ENCODE results near the gene CHD1. TPM values are rescaled to one million over a fixed set of nuclear protein-coding genes. Genes with fewer than 3 reads are reported as not detected.

Gene CHD1
- total RNA-seq, 1 experiment from 2014 or later = 36.5 TPM

DNA sequence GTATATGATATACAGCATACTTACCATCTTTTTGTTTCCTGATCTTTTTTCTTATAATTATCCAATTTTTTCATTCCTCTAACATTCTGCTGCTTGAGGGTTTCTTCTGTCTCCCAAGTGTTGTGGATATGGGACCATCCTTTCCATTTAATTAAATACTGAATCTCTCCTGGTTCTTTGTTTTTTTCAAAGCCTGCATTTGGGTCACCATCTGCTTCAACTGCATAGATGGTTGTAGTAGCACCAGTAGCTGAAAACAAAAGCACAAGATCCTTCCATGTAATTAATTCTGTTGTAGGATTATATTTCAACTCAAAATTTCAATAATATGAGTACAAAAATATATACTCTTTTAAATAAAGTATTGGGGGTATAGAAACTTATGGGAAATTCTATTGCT is 29.4 kb downstream of the CHD1 start:
- Histone ChIP-seq H3K27me3 (ENCODE audit: control insufficient read depth, insufficient read depth, low read length) (no peaks in the 10 kb centered on the region), H3K9me3 (ENCODE audit: control insufficient read depth, insufficient read depth, low read depth, low read length) (no peaks in the 10 kb centered on the region), H3K4me3 (ENCODE audit: low read depth in 2 of 2, low read length in 2 of 2) (no peak overlapping the region), H3K36me3 (ENCODE audit: control insufficient read depth, insufficient read depth, low read length) (peaks cover 73% of the 10 kb centered on the region), H3K4me1 (ENCODE audit: control insufficient read depth, insufficient read depth, low read length) (no peaks in the 10 kb centered on the region), H3K27ac (ENCODE audit: low read length) (no peak overlapping the region)
- no TSS peak for BruUV-seq (replicated peaks)
- TF ChIP-seq TCF7L2 (IDR thresholded peaks at IDR 0.05; ENCODE audit: low read depth, low read length) = no peak
- TF ChIP-seq, protein P1, sequence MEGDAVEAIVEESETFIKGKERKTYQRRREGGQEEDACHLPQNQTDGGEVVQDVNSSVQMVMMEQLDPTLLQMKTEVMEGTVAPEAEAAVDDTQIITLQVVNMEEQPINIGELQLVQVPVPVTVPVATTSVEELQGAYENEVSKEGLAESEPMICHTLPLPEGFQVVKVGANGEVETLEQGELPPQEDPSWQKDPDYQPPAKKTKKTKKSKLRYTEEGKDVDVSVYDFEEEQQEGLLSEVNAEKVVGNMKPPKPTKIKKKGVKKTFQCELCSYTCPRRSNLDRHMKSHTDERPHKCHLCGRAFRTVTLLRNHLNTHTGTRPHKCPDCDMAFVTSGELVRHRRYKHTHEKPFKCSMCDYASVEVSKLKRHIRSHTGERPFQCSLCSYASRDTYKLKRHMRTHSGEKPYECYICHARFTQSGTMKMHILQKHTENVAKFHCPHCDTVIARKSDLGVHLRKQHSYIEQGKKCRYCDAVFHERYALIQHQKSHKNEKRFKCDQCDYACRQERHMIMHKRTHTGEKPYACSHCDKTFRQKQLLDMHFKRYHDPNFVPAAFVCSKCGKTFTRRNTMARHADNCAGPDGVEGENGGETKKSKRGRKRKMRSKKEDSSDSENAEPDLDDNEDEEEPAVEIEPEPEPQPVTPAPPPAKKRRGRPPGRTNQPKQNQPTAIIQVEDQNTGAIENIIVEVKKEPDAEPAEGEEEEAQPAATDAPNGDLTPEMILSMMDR (IDR thresholded peaks at IDR 0.05) = no peak
- no peak for TF ChIP-seq POLR2AphosphoS5 (IDR thresholded peaks at IDR 0.05; ENCODE audit: low read depth, low read length)
- TF ChIP-seq, protein P2, sequence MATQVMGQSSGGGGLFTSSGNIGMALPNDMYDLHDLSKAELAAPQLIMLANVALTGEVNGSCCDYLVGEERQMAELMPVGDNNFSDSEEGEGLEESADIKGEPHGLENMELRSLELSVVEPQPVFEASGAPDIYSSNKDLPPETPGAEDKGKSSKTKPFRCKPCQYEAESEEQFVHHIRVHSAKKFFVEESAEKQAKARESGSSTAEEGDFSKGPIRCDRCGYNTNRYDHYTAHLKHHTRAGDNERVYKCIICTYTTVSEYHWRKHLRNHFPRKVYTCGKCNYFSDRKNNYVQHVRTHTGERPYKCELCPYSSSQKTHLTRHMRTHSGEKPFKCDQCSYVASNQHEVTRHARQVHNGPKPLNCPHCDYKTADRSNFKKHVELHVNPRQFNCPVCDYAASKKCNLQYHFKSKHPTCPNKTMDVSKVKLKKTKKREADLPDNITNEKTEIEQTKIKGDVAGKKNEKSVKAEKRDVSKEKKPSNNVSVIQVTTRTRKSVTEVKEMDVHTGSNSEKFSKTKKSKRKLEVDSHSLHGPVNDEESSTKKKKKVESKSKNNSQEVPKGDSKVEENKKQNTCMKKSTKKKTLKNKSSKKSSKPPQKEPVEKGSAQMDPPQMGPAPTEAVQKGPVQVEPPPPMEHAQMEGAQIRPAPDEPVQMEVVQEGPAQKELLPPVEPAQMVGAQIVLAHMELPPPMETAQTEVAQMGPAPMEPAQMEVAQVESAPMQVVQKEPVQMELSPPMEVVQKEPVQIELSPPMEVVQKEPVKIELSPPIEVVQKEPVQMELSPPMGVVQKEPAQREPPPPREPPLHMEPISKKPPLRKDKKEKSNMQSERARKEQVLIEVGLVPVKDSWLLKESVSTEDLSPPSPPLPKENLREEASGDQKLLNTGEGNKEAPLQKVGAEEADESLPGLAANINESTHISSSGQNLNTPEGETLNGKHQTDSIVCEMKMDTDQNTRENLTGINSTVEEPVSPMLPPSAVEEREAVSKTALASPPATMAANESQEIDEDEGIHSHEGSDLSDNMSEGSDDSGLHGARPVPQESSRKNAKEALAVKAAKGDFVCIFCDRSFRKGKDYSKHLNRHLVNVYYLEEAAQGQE (IDR thresholded peaks at IDR 0.05; ENCODE audit: insufficient read depth in 1 of 2, low read depth in 2 of 2, low read length in 1 of 2) = no peak
- TF ChIP-seq SIN3A (IDR thresholded peaks at IDR 0.05; ENCODE audit: borderline replicate concordance, insufficient read depth, low read depth, low read length) = no peak
- ChIA-PET POLR2A (no interaction called here), CTCF (no interaction called here)
- intact Hi-C loops (cut with micrococcal nuclease; ENCODE audit: unreplicated experiment) = no loop called here
- ATAC-seq (no peak), DNase-seq (ENCODE audit: low read depth, low spot score) (no peak)
- in situ Hi-C loops (cut with HindIII; ENCODE audit: low pct_unique_long_range_greater_than_20kb, low sequenced_read_pairs) = no loop called here

DNA sequence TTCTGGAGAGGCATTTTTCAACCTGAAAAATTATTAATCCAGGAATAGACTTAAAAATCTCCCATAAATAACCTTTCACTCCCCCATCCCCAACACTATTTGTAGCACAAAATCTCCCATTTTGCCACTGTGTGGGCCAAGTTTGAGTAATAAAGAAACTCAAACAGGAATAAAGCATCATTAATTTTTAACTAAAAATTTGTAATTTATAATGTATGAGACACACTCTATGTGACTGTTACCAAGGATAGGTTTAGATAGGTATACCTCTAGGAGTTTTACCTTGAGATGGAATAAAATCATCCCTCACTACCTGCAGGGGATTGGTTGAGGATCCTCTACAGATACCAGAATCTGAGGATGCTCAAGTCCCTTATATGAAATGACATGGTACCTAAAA is 30.1 kb downstream of the CHD1 start:
- no peak overlapping the region for H3K4me3 ChIP-seq (ENCODE audit: low read depth in 2 of 2, low read length in 2 of 2)
- no peaks in the 10 kb centered on the region for H3K27me3 ChIP-seq (ENCODE audit: control insufficient read depth, insufficient read depth, low read length)
- BruUV-seq (replicated peaks) = no TSS peak
- CTCF ChIA-PET = no interaction called here
- POLR2A ChIA-PET = no interaction called here
- in situ Hi-C loops (cut with HindIII; ENCODE audit: low pct_unique_long_range_greater_than_20kb, low sequenced_read_pairs) = no loop called here
- H3K27ac ChIP-seq (ENCODE audit: low read length) = no peak overlapping the region
- no peak for DNase-seq (ENCODE audit: low read depth, low spot score)
- H3K4me1 ChIP-seq (ENCODE audit: control insufficient read depth, insufficient read depth, low read length) = no peaks in the 10 kb centered on the region
- H3K36me3 ChIP-seq (ENCODE audit: control insufficient read depth, insufficient read depth, low read length) = peaks cover 73% of the 10 kb centered on the region
- ATAC-seq = no peak
- TF ChIP-seq, protein P2 (IDR thresholded peaks at IDR 0.05; ENCODE audit: insufficient read depth in 1 of 2, low read depth in 2 of 2, low read length in 1 of 2) = no peak
- no peak for TF ChIP-seq TCF7L2 (IDR thresholded peaks at IDR 0.05; ENCODE audit: low read depth, low read length)
- no peak for TF ChIP-seq SIN3A (IDR thresholded peaks at IDR 0.05; ENCODE audit: borderline replicate concordance, insufficient read depth, low read depth, low read length)
- TF ChIP-seq, protein P1 (IDR thresholded peaks at IDR 0.05) = no peak
- TF ChIP-seq POLR2AphosphoS5 (IDR thresholded peaks at IDR 0.05; ENCODE audit: low read depth, low read length) = no peak
- H3K9me3 ChIP-seq (ENCODE audit: control insufficient read depth, insufficient read depth, low read depth, low read length) = no peaks in the 10 kb centered on the region
- intact Hi-C loops (cut with micrococcal nuclease; ENCODE audit: unreplicated experiment) = no loop called here

All from Panc1 (cell line).